HepG2 (cell line): Measurements from ENCODE around the gene SPAM1. TPM values are rescaled to one million over a fixed set of nuclear protein-coding genes. Genes with fewer than 3 reads are reported as not detected.

Experiments
- ATAC-seq: fragments of 200-7000 bp; cut with Tn5 transposase; 3 replicates; pipeline ENCODE4 v1.9.1; 2020; ENCODE audit warnings: mild to moderate bottlenecking, moderate library complexity
- BruUV-seq: library from RNA; stranded (reverse); fragments of 400-500 nt; replicated peaks from 2 replicates; lab custom pipeline; 2021; lab: Mats Ljungman, UMichigan
- CTCF ChIA-PET: fragments of 300-600 bp; formaldehyde crosslinking; extraction: SDS; loops from one replicate; lab custom pipeline; 2021; ENCODE audit warnings: low total read pairs, inconsistent platforms, low intra/inter-chr PET ratio; lab: Yijun Ruan, JAX
- POLR2A ChIA-PET: fragments of 350-600 bp; sonication (Branson Sonifier 250); formaldehyde crosslinking; loops from one replicate; lab custom pipeline; 2020; ENCODE audit warnings: antibody characterized with exemption, inconsistent platforms; lab: Yijun Ruan, JAX
- DNase-seq: peaks from one replicate; pipeline ENCODE4 v3.0.0-alpha.2; 2015; ENCODE audit warnings: low spot score
- FAIRE-seq: peaks from 3 replicates; lab custom pipeline; 2011; peaks lifted over from hg19 to GRCh38; lab: Jason Lieb, UNC
- H2AFZ ChIP-seq: one replicate; pipeline ENCODE4 v1.6.1; 2011; ENCODE audit warnings: low read length, inconsistent platforms
- H3K27ac ChIP-seq: fragments of 300-600 bp; 3 replicates; pipeline ENCODE4 v1.8.0; 2011; ENCODE audit warnings: mixed run types, mild to moderate bottlenecking, mixed read lengths, low read length, inconsistent platforms; ENCODE audit not compliant: insufficient read depth; ENCODE audit errors: extremely low read length
- H3K27me3 ChIP-seq, 2 experiments: fragments of 200-600 bp in 1 of 2; 2 replicates in 1 of 2; 3 replicates in 1 of 2; pipeline versions ENCODE4 v1.6.0 to v1.8.0; 2011; ENCODE audit warnings: low read length in 2 of 2, mild to moderate bottlenecking in 2 of 2, moderate library complexity in 2 of 2, inconsistent platforms in 1 of 2; ENCODE audit not compliant: insufficient read depth in 2 of 2, control insufficient read depth in 1 of 2
- H3K36me3 ChIP-seq, 2 experiments: fragments of 200-600 bp in 1 of 2; replicated peaks in 1 of 2; 2 replicates in 1 of 2; 3 replicates in 1 of 2; pipeline versions ENCODE4 v1.5.1 to v1.8.0; 2011; ENCODE audit warnings: low read length in 2 of 2, inconsistent platforms in 1 of 2; ENCODE audit not compliant: insufficient read depth in 2 of 2, control insufficient read depth in 1 of 2
- H3K4me1 ChIP-seq: 2 replicates; pipeline ENCODE4 v1.5.1; 2012; ENCODE audit warnings: low read length, inconsistent platforms; ENCODE audit not compliant: insufficient read depth
- H3K4me2 ChIP-seq: 2 replicates; pipeline ENCODE4 v1.6.0; 2011; ENCODE audit warnings: low read depth, low read length, inconsistent platforms
- H3K4me3 ChIP-seq, 3 experiments: fragments of 200-600 bp in 1 of 3; sonication (generic), shearing (Covaris generic) in 1 of 3; replicated peaks in 1 of 3; 2 replicates each; pipeline ENCODE4 v1.5.1; 2011 to 2016; ENCODE audit warnings: low read length in 3 of 3, inconsistent platforms in 2 of 3, low read depth in 2 of 3, mild to moderate bottlenecking in 2 of 3, control low read depth in 1 of 3, mixed read lengths in 1 of 3; ENCODE audit not compliant: insufficient read depth in 1 of 3
- H3K79me2 ChIP-seq: one replicate; pipeline ENCODE4 v1.6.1; 2011; ENCODE audit warnings: low read length, inconsistent platforms; ENCODE audit not compliant: insufficient read depth
- H3K9ac ChIP-seq: 2 replicates; pipeline ENCODE4 v1.6.0; 2011; ENCODE audit warnings: mild to moderate bottlenecking, low read depth, low read length, inconsistent platforms; ENCODE audit not compliant: insufficient read depth
- H3K9me3 ChIP-seq: 2 replicates; pipeline ENCODE4 v1.5.1; 2012; ENCODE audit warnings: mild to moderate bottlenecking, low read length
- H4K20me1 ChIP-seq: 2 replicates; pipeline ENCODE4 v1.6.0; 2011; ENCODE audit warnings: inconsistent platforms, mild to moderate bottlenecking, low read length, moderate library complexity; ENCODE audit not compliant: insufficient read depth
- ATRX ChIP-seq: sonication (generic); formaldehyde crosslinking; IDR thresholded peaks from 2 replicates; pipeline ENCODE4 v1.4.0; 2020; ENCODE audit warnings: missing genetic modification reagents, borderline replicate concordance
- BCL6 ChIP-seq: IDR thresholded peaks from 2 replicates; pipeline ENCODE4 v1.6.1; 2016; ENCODE audit warnings: missing genetic modification reagents, missing compliant biosample characterization
- FIP1L1 ChIP-seq: fragments of 200-400 bp; formaldehyde crosslinking; IDR thresholded peaks from 2 replicates; pipeline ENCODE4 v1.6.1; 2018; ENCODE audit warnings: low read depth, mild to moderate bottlenecking, low read length, moderate library complexity, borderline replicate concordance; ENCODE audit not compliant: insufficient read depth
- KDM4B ChIP-seq: sonication (generic); formaldehyde crosslinking; IDR thresholded peaks from 2 replicates; pipeline ENCODE4 v1.4.0; 2020; ENCODE audit warnings: missing genetic modification reagents
- RFX1 ChIP-seq: fragments of 450-650 bp; IDR thresholded peaks from 2 replicates; pipeline ENCODE4 v1.6.1; 2017
- TBX3 ChIP-seq: fragments of 450-650 bp; IDR thresholded peaks from 2 replicates; pipeline ENCODE4 v1.6.1; 2017; ENCODE audit warnings: antibody characterized with exemption, mild to moderate bottlenecking, inconsistent platforms, borderline replicate concordance
- XBP1 ChIP-seq: sonication (generic); formaldehyde crosslinking; IDR thresholded peaks from 2 replicates; pipeline ENCODE4 v1.5.0; 2020; ENCODE audit warnings: missing genetic modification reagents
- ZNF20 ChIP-seq: sonication (generic); formaldehyde crosslinking; IDR thresholded peaks from 2 replicates; pipeline ENCODE4 v1.4.0; 2020; ENCODE audit warnings: mild to moderate bottlenecking, moderate library complexity, missing genetic modification reagents
- ZNF550 ChIP-seq: sonication (generic); formaldehyde crosslinking; IDR thresholded peaks from 2 replicates; pipeline ENCODE4 v1.4.0; 2020; ENCODE audit warnings: mild to moderate bottlenecking, missing genetic modification reagents, borderline replicate concordance
- ZNF567 ChIP-seq: sonication (generic); formaldehyde crosslinking; IDR thresholded peaks from 2 replicates; pipeline ENCODE4 v1.8.1; 2023; ENCODE audit warnings: mild to moderate bottlenecking, missing genetic modification reagents, borderline replicate concordance
- ZNF777 ChIP-seq: sonication (generic); formaldehyde crosslinking; IDR thresholded peaks from 2 replicates; pipeline ENCODE4 v1.4.0; 2020; ENCODE audit warnings: missing genetic modification reagents
- WGBS: methylation state at CpG from one replicate; pipeline ENCODE4 v1.1.6; 2017; ENCODE audit warnings: low lambda C conversion rate; 5-methylcytosine and 5-hydroxymethylcytosine counted together
- in situ Hi-C: cut with HindIII; loops from 2 replicates; pipeline ENCODE4 v1.10.0; 2017; ENCODE audit warnings: low pct_unique_long_range_greater_than_20kb; ENCODE audit not compliant: extremely low pct_ligation_motif_present
- intact Hi-C: fragments of 100-400 bp; cut with micrococcal nuclease; formaldehyde crosslinking; loops from one replicate; pipeline ENCODE4 v1.10.0; 2022; ENCODE audit not compliant: unreplicated experiment
- polyA plus RNA-seq, 8 experiments: library from polyadenylated mRNA; depleted of rRNA in 3 of 8; stranded (reverse) in 7 of 8; unstranded in 1 of 8; fragments of >200 nt; fragmentation: Illumina TruSeq in 4 of 8; extraction: Trizol in 4 of 8; gene quantifications; 2 replicates each; pipeline versions ENCODE4 v1.2.1 to v1.2.3, GENCODE V29; 2011 to 2016; ENCODE audit warnings: low read depth in 4 of 8, missing spikeins in 1 of 8, mixed read lengths in 1 of 8; ENCODE audit not compliant: insufficient read depth in 1 of 8
- total RNA-seq, 5 experiments: library from RNA; depleted of rRNA; stranded (reverse); fragments of >200 nt; fragmentation: Illumina TruSeq; extraction: Trizol; gene quantifications; 2 replicates each; pipeline ENCODE4 v1.2.3, GENCODE V29; 2016; ENCODE audit warnings: low read depth in 1 of 5
- TF ChIP-seq, protein P1 (sequence below): sonication (generic); formaldehyde crosslinking; IDR thresholded peaks from 2 replicates; pipeline ENCODE4 v1.9.0; 2021; ENCODE audit warnings: missing genetic modification reagents, mild to moderate bottlenecking, borderline replicate concordance
- TF ChIP-seq, protein P2 (sequence below): sonication (generic); formaldehyde crosslinking; IDR thresholded peaks from 2 replicates; pipeline ENCODE4 v1.4.0; 2020; ENCODE audit warnings: mild to moderate bottlenecking, missing genetic modification reagents
- TF ChIP-seq, protein P3 (sequence below): IDR thresholded peaks from 2 replicates; pipeline ENCODE4 v1.6.1; 2016

The SPAM1 gene
- total and polyA plus RNA-seq, 2 of the 13 experiments (the other 11 are each of a cell fraction or from before 2014, with no cell fraction given) = not detected

DNA sequence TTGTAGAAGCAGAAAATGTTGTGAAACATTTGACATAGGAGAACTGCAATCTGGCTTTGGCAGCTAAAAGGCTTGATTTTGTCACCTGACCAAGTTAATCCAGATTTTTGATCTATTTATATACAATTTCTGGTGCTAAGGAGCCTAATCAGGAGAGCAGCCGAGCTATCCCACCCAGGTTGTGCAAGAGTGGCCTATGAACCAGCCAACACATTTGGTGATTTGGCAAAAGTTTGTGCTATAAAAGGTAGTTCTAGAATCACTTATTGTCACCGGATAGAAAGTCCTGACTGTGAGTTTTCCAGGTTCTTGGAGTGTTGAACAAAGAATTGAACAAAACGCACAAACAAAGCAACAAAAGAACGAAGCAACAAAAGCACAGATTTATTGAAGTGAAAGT, 1.4 kb upstream of the SPAM1 start:
- WGBS = 28% methylated on average over 4 of the region's 4 CpGs
- CTCF ChIA-PET = no interaction called here
- FAIRE-seq = no peak
- no peak for TF ChIP-seq KDM4B
- TF ChIP-seq RFX1 = no peak
- TF ChIP-seq ZNF567 = no peak
- TF ChIP-seq ZNF550 = no peak
- no peak for TF ChIP-seq BCL6 (CRISPR knock-in tag)
- TF ChIP-seq TBX3 = no peak
- TF ChIP-seq ATRX (CRISPR knock-in tag) = no peak
- no peak for TF ChIP-seq ZNF777 (CRISPR knock-in tag)
- TF ChIP-seq, protein P1, sequence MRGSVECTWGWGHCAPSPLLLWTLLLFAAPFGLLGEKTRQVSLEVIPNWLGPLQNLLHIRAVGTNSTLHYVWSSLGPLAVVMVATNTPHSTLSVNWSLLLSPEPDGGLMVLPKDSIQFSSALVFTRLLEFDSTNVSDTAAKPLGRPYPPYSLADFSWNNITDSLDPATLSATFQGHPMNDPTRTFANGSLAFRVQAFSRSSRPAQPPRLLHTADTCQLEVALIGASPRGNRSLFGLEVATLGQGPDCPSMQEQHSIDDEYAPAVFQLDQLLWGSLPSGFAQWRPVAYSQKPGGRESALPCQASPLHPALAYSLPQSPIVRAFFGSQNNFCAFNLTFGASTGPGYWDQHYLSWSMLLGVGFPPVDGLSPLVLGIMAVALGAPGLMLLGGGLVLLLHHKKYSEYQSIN (CRISPR knock-in tag) = no peak
- no peak for TF ChIP-seq ZNF20 (CRISPR knock-in tag)
- TF ChIP-seq FIP1L1 = no peak
- TF ChIP-seq, protein P2, sequence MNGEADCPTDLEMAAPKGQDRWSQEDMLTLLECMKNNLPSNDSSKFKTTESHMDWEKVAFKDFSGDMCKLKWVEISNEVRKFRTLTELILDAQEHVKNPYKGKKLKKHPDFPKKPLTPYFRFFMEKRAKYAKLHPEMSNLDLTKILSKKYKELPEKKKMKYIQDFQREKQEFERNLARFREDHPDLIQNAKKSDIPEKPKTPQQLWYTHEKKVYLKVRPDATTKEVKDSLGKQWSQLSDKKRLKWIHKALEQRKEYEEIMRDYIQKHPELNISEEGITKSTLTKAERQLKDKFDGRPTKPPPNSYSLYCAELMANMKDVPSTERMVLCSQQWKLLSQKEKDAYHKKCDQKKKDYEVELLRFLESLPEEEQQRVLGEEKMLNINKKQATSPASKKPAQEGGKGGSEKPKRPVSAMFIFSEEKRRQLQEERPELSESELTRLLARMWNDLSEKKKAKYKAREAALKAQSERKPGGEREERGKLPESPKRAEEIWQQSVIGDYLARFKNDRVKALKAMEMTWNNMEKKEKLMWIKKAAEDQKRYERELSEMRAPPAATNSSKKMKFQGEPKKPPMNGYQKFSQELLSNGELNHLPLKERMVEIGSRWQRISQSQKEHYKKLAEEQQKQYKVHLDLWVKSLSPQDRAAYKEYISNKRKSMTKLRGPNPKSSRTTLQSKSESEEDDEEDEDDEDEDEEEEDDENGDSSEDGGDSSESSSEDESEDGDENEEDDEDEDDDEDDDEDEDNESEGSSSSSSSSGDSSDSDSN (CRISPR knock-in tag) = no peak
- TF ChIP-seq XBP1 (CRISPR knock-in tag) = no peak
- TF ChIP-seq, protein P3, sequence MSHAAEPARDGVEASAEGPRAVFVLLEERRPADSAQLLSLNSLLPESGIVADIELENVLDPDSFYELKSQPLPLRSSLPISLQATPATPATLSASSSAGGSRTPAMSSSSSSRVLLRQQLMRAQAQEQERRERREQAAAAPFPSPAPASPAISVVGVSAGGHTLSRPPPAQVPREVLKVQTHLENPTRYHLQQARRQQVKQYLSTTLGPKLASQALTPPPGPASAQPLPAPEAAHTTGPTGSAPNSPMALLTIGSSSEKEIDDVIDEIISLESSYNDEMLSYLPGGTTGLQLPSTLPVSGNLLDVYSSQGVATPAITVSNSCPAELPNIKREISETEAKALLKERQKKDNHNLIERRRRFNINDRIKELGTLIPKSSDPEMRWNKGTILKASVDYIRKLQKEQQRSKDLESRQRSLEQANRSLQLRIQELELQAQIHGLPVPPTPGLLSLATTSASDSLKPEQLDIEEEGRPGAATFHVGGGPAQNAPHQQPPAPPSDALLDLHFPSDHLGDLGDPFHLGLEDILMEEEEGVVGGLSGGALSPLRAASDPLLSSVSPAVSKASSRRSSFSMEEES = no peak
- Histone ChIP-seq H3K9ac (no peak overlapping the region), H3K9me3 (no peaks in the 10 kb centered on the region), H3K4me3 (no peak overlapping the region), H3K4me1 (no peaks in the 10 kb centered on the region), H3K4me2 (no peak overlapping the region), H3K27me3 (no peaks in the 10 kb centered on the region), H3K36me3 (no peaks in the 10 kb centered on the region), H3K27ac (no peak overlapping the region), H4K20me1 (no peaks in the 10 kb centered on the region), H3K79me2 (no peaks in the 10 kb centered on the region), H2AFZ (no peak overlapping the region)
- intact Hi-C loops = no loop called here
- POLR2A ChIA-PET = no interaction called here
- BruUV-seq = no TSS peak
- DNase-seq = no peak
- in situ Hi-C loops = no loop called here
- no peak for ATAC-seq
